ENCODE data around the gene ZNF845.

GRCh38 chr19:53285087-53285486 lies 48.5 kb upstream of the ZNF845 start:
- TF ChIP-seq CTCF (conservative IDR thresholded peaks at IDR 0.05) = no peak
- TF ChIP-seq ZFX (IDR thresholded peaks at IDR 0.05) = no peak

All from C4-2B (cell line).